K562 (cell line): ENCODE results near the gene MADCAM1. TPM values are rescaled to one million over a fixed set of nuclear protein-coding genes. Genes with fewer than 3 reads are reported as not detected.

Experiments
- ATAC-seq: fragments of 200-7000 bp; cut with Tn5 transposase; 3 replicates; pipeline ENCODE4 v1.9.1; 2020; ENCODE audit warnings: moderate library complexity
- BruUV-seq: library from RNA; stranded (reverse); fragments of 400-500 nt; replicated peaks from 2 replicates; lab custom pipeline; 2021; lab: Mats Ljungman, UMichigan
- CTCF ChIA-PET: fragments of 300-600 bp; formaldehyde crosslinking; extraction: SDS; loops from one replicate; lab custom pipeline; 2021; ENCODE audit warnings: low intra/inter-chr PET ratio; lab: Yijun Ruan, JAX
- POLR2A ChIA-PET: fragments of 300-600, 350-650 bp; sonication (Branson Sonifier 250); formaldehyde crosslinking; extraction: SDS; loops from one replicate; lab custom pipeline; 2021; ENCODE audit warnings: antibody characterized with exemption, inconsistent platforms; lab: Yijun Ruan, JAX
- DNase-seq, 4 experiments: peaks; one replicate each; pipeline versions ENCODE4 v3.0.0 to v3.0.0-alpha.2; 2011 to 2018; ENCODE audit warnings: low spot score in 3 of 4, mixed read lengths in 3 of 4; ENCODE audit errors: extremely low read depth in 1 of 4
- FAIRE-seq: peaks from 2 replicates; lab custom pipeline; 2011; peaks lifted over from hg19 to GRCh38; lab: Jason Lieb, UNC
- H2AFZ ChIP-seq: 2 replicates; pipeline ENCODE4 v1.6.0; 2011; ENCODE audit warnings: low read depth, low read length, control low read depth, inconsistent platforms
- H3K27ac ChIP-seq: fragments of 200-600 bp; 3 replicates; pipeline ENCODE4 v1.8.0; 2011; ENCODE audit warnings: low read depth, mild to moderate bottlenecking, control low read depth, inconsistent platforms, low read length, moderate library complexity, mixed read lengths; ENCODE audit errors: extremely low read depth
- H3K27me3 ChIP-seq, 2 experiments: fragments of 300-600 bp in 1 of 2; 2 replicates in 1 of 2; 3 replicates in 1 of 2; pipeline versions ENCODE4 v1.6.0 to v1.8.0; 2011; ENCODE audit warnings: inconsistent platforms in 2 of 2, low read length in 2 of 2, mild to moderate bottlenecking in 1 of 2, mixed read lengths in 1 of 2, moderate library complexity in 1 of 2; ENCODE audit not compliant: control insufficient read depth in 2 of 2, insufficient read depth in 2 of 2
- H3K36me3 ChIP-seq: fragments of 300-600 bp; 3 replicates; pipeline ENCODE4 v1.8.0; 2011; ENCODE audit warnings: mild to moderate bottlenecking, low read length, inconsistent platforms; ENCODE audit not compliant: control insufficient read depth, insufficient read depth
- H3K4me1 ChIP-seq, 2 experiments: fragments of 200-600 bp in 1 of 2; replicated peaks in 1 of 2; 2 replicates in 1 of 2; 3 replicates in 1 of 2; pipeline versions ENCODE4 v1.5.1 to v1.8.0; 2011; ENCODE audit warnings: inconsistent platforms in 2 of 2, low read length in 2 of 2, mild to moderate bottlenecking in 1 of 2, mixed read lengths in 1 of 2, moderate library complexity in 1 of 2; ENCODE audit not compliant: control insufficient read depth in 2 of 2, insufficient read depth in 2 of 2
- H3K4me2 ChIP-seq: 2 replicates; pipeline ENCODE4 v1.6.1; 2011; ENCODE audit warnings: low read length, control low read depth, inconsistent platforms, mixed read lengths; ENCODE audit not compliant: insufficient read depth
- H3K4me3 ChIP-seq: fragments of 200-600 bp; sonication (generic), shearing (Covaris generic); 2 replicates; pipeline ENCODE4 v1.5.1; 2016; ENCODE audit warnings: control low read depth, inconsistent platforms
- H3K79me2 ChIP-seq: fragments of 200-600 bp; 3 replicates; pipeline ENCODE4 v1.8.0; 2011; ENCODE audit warnings: low read length, inconsistent platforms; ENCODE audit not compliant: control insufficient read depth, insufficient read depth
- H3K9ac ChIP-seq, 2 experiments: 2 replicates each; pipeline versions ENCODE4 v1.6.0 to v1.6.1; 2011; ENCODE audit warnings: low read depth in 2 of 2, low read length in 2 of 2, control low read depth in 1 of 2, inconsistent platforms in 1 of 2, mild to moderate bottlenecking in 1 of 2, mixed read lengths in 1 of 2; ENCODE audit not compliant: insufficient read depth in 1 of 2
- H3K9me1 ChIP-seq: one replicate; pipeline ENCODE4 v1.6.0; 2011; ENCODE audit warnings: inconsistent platforms, mild to moderate bottlenecking, low read length, moderate library complexity; ENCODE audit not compliant: control insufficient read depth, insufficient read depth
- H3K9me3 ChIP-seq: replicated peaks from 2 replicates; pipeline ENCODE4 v1.5.1; 2011; ENCODE audit warnings: low read depth, low read length, inconsistent platforms; ENCODE audit not compliant: control insufficient read depth, insufficient read depth
- H4K20me1 ChIP-seq: replicated peaks from 2 replicates; pipeline ENCODE4 v1.6.1; 2011; ENCODE audit warnings: low read length, inconsistent platforms, mixed read lengths; ENCODE audit not compliant: control insufficient read depth, insufficient read depth
- ATF3 ChIP-seq, 2 experiments: fragments of 450-650 bp in 1 of 2; sonication (generic) in 1 of 2; formaldehyde crosslinking in 1 of 2; IDR thresholded peaks in 1 of 2; conservative IDR thresholded peaks in 1 of 2; 2 replicates each; pipeline versions ENCODE4 v1.6.1 to v1.8.1; 2016 to 2023; ENCODE audit warnings: mild to moderate bottlenecking in 2 of 2, moderate library complexity in 2 of 2, inconsistent platforms in 1 of 2, missing genetic modification reagents in 1 of 2
- HEY1 ChIP-seq: fragments of 250-450 bp; sonication (Bioruptor Pico); IDR thresholded peaks from 2 replicates; pipeline ENCODE4 v1.5.0; 2020; ENCODE audit warnings: mild to moderate bottlenecking, moderate library complexity, borderline replicate concordance
- NFIC ChIP-seq: fragments of 450-650 bp; IDR thresholded peaks from 2 replicates; pipeline ENCODE4 v1.6.1; 2017; ENCODE audit warnings: mild to moderate bottlenecking, inconsistent platforms
- PML ChIP-seq: IDR thresholded peaks from 2 replicates; pipeline ENCODE4 v1.6.1; 2012; ENCODE audit warnings: low read length, inconsistent platforms
- RBM15 ChIP-seq: fragments of 200-400 bp; formaldehyde crosslinking; IDR thresholded peaks from 2 replicates; pipeline ENCODE4 v1.6.1; 2018; ENCODE audit warnings: mild to moderate bottlenecking, low read length, moderate library complexity; ENCODE audit not compliant: insufficient read depth
- RFX1 ChIP-seq: fragments of 450-650 bp; IDR thresholded peaks from 2 replicates; pipeline ENCODE4 v1.6.1; 2016; ENCODE audit warnings: mild to moderate bottlenecking, moderate library complexity
- SLC30A9 ChIP-seq: fragments of 250-450 bp; sonication (Bioruptor Pico); IDR thresholded peaks from 2 replicates; pipeline ENCODE4 v1.8.0; 2022; ENCODE audit warnings: mild to moderate bottlenecking, moderate library complexity
- THAP7 ChIP-seq: fragments of 250-450 bp; sonication (Bioruptor Pico); IDR thresholded peaks from 2 replicates; pipeline ENCODE4 v1.5.0; 2021
- THRB ChIP-seq: fragments of 450-650 bp; formaldehyde crosslinking; conservative IDR thresholded peaks from 2 replicates; pipeline ENCODE4 v1.4.0; 2022; ENCODE audit warnings: mild to moderate bottlenecking, missing genetic modification characterization
- XRCC5 ChIP-seq: fragments of 200-400 bp; formaldehyde crosslinking; IDR thresholded peaks from 2 replicates; pipeline ENCODE4 v1.6.1; 2017; ENCODE audit warnings: low read depth, mild to moderate bottlenecking, low read length
- WGBS: fragments of 100-300 bp; shearing (Covaris generic); methylation state at CpG from one replicate; pipeline ENCODE4 v1.1.6; 2016; ENCODE audit warnings: low coverage, mixed read lengths; ENCODE audit not compliant: insufficient coverage; ENCODE audit errors: missing lambda C conversion rate; 5-methylcytosine and 5-hydroxymethylcytosine counted together
- in situ Hi-C: fragments of 300-500 bp; cut with MboI; formaldehyde crosslinking; loops from 4 replicates; pipeline ENCODE4 v1.15.0; 2018; ENCODE audit warnings: inconsistent platforms, mixed read lengths
- intact Hi-C: fragments of 100-400 bp; cut with micrococcal nuclease; formaldehyde crosslinking; loops from 2 replicates; pipeline ENCODE4 v1.14.2; 2022
- polyA plus RNA-seq, 8 experiments: library from polyadenylated mRNA; depleted of rRNA in 4 of 8; stranded (reverse) in 5 of 8; unstranded in 3 of 8; fragments of >200 nt; fragmentation: Nextera tagmentation in 2 of 8; fragmentation: Illumina TruSeq in 1 of 8; extraction: Ambion mirVana in 2 of 8; extraction: Trizol in 1 of 8; gene quantifications; 2 replicates each; pipeline versions ENCODE4 v1.2.1 to v1.2.3, GENCODE V29; 2011 to 2014; ENCODE audit warnings: inconsistent platforms in 1 of 8, missing spikeins in 1 of 8
- total RNA-seq, 7 experiments: library from RNA; depleted of rRNA in 6 of 7; stranded (reverse); fragments of >200 nt in 6 of 7; fragmentation: Illumina TruSeq in 2 of 7; extraction: Trizol in 2 of 7; gene quantifications; 2 replicates each; pipeline versions ENCODE4 v1.2.1 to v1.2.3, GENCODE V29; 2011 to 2021; ENCODE audit warnings: low replicate concordance in 1 of 7

MADCAM1 gene
- total and polyA plus RNA-seq, 9 of the 15 experiments (the other 6 are each of a cell fraction or from before 2014, with no cell fraction given), result 0.09 to 0.36 (median 0.09) TPM; not detected in 6

- Histone ChIP-seq H3K9me3 (no peaks in the 10 kb centered on the region), H3K36me3 (no peaks in the 10 kb centered on the region), H3K4me1 (peaks cover 0 to 60% of the 10 kb centered on the region in 2 experiments; a peak in 3 of 5 replicates), H3K27ac (no peak overlapping the region), H3K27me3 (no peaks in the 10 kb centered on the region), H3K79me2 (no peaks in the 10 kb centered on the region), H3K4me3 (no peak overlapping the region), H3K9me1 (no peaks in the 10 kb centered on the region), H2AFZ (0 out of 2 replicates have a peak overlapping the region, but pooled peaks have one; percentile 38), H4K20me1 (no peaks in the 10 kb centered on the region), H3K9ac (no peak overlapping the region), H3K4me2 (peak overlapping the region; percentile 12; the same call in 1 of the 2 replicates)
- BruUV-seq, result no TSS peak
- peak; percentile 64 to 68 (median 66) for DNase-seq
- ATAC-seq, result peak; percentile 72
- in situ Hi-C loops, result no loop called here
- intact Hi-C loops, result no loop called here
- POLR2A ChIA-PET, result interaction anchor here (0.5 to 1.8 kb wide), 4 partner anchors 11 to 205 kb away, joined by 3 to 6 read pairs (median 4); no protein-coding TSS in a partner anchor
- WGBS, result 15% methylated on average over 29 of the region's 32 CpGs
- peak; percentile 54 for FAIRE-seq
- CTCF ChIA-PET, result no interaction called here
- TF ChIP-seq THRB (CRISPR knock-in tag) (0 out of 2 replicates have a peak, but pooled peaks have one; percentile 10), HEY1 (CRISPR knock-in tag) (no peak), THAP7 (CRISPR knock-in tag) (no peak), NFIC (peak; percentile 41), SLC30A9 (CRISPR knock-in tag) (no peak), RFX1 (no peak), XRCC5 (0 out of 2 replicates have a peak, but pooled peaks have one; percentile 65), ATF3 (IDR thresholded peaks at IDR 0.05) (no peak), ATF3 (CRISPR knock-in tag; conservative IDR thresholded peaks at IDR 0.05) (no peak), PML (no peak), RBM15 (no peak)
Measured at GRCh38 chr19:495402-496111, 729 bp upstream of the MADCAM1 start.
